ENCODE measurements around the gene MAST2. TPM values are rescaled to one million over a fixed set of nuclear protein-coding genes. Genes with fewer than 3 reads are reported as not detected.

The MAST2 gene
- total and polyA plus RNA-seq, 2 experiments from 2014 or later = 44.8 to 79.2 TPM

- Histone ChIP-seq H3K27me3 (no peaks in the 10 kb centered on the region), H3K27ac (no peak overlapping the region), H3K9me3 (ENCODE audit: low read depth) (no peaks in the 10 kb centered on the region), H3K4me1 (ENCODE audit: low read depth) (no peaks in the 10 kb centered on the region), H3K36me3 (no peaks in the 10 kb centered on the region), H3K4me3 (no peak overlapping the region)
- no peak for TF ChIP-seq CTCF (IDR thresholded peaks at IDR 0.05; ENCODE audit: low read depth, low read length)
- DNase-seq (ENCODE audit: low read depth in 1 of 2, low spot score in 1 of 2) = no peak
Measured at GRCh38 chr1:45982359-45982758, 178.9 kb downstream of the MAST2 start.

- Histone ChIP-seq H3K9me3 (ENCODE audit: low read depth) (no peaks in the 10 kb centered on the region), H3K4me1 (ENCODE audit: low read depth) (no peaks in the 10 kb centered on the region), H3K27ac (no peak overlapping the region), H3K27me3 (no peaks in the 10 kb centered on the region), H3K36me3 (no peaks in the 10 kb centered on the region), H3K4me3 (no peak overlapping the region)
- DNase-seq (ENCODE audit: low read depth in 1 of 2, low spot score in 1 of 2) = no peak
- no peak for TF ChIP-seq CTCF (IDR thresholded peaks at IDR 0.05; ENCODE audit: low read depth, low read length)
Measured at GRCh38 chr1:45983967-45984366, 180.6 kb downstream of the MAST2 start.

GRCh38 chr1:45987204-45987603, 183.8 kb downstream of the MAST2 start:
- Histone ChIP-seq H3K4me3 (no peak overlapping the region), H3K36me3 (no peaks in the 10 kb centered on the region), H3K4me1 (ENCODE audit: low read depth) (no peaks in the 10 kb centered on the region), H3K27me3 (no peaks in the 10 kb centered on the region), H3K27ac (no peak overlapping the region), H3K9me3 (ENCODE audit: low read depth) (no peaks in the 10 kb centered on the region)
- no peak for TF ChIP-seq CTCF (IDR thresholded peaks at IDR 0.05; ENCODE audit: low read depth, low read length)
- DNase-seq (ENCODE audit: low read depth in 1 of 2, low spot score in 1 of 2) = no peak

GRCh38 chr1:45989249-45989648, 185.8 kb downstream of the MAST2 start:
- Histone ChIP-seq H3K36me3 (no peaks in the 10 kb centered on the region), H3K27me3 (no peaks in the 10 kb centered on the region), H3K9me3 (ENCODE audit: low read depth) (no peaks in the 10 kb centered on the region), H3K4me3 (no peak overlapping the region), H3K4me1 (ENCODE audit: low read depth) (no peaks in the 10 kb centered on the region), H3K27ac (no peak overlapping the region)
- DNase-seq (ENCODE audit: low read depth in 1 of 2, low spot score in 1 of 2) = no peak
- TF ChIP-seq CTCF (IDR thresholded peaks at IDR 0.05; ENCODE audit: low read depth, low read length) = no peak

GRCh38 chr1:45994423-45994822, 191.0 kb downstream of the MAST2 start:
- Histone ChIP-seq H3K4me3 (no peak overlapping the region), H3K27ac (no peak overlapping the region), H3K36me3 (peaks cover 3% of the 10 kb centered on the region), H3K9me3 (ENCODE audit: low read depth) (no peaks in the 10 kb centered on the region), H3K27me3 (no peaks in the 10 kb centered on the region), H3K4me1 (ENCODE audit: low read depth) (peaks cover 15% of the 10 kb centered on the region)
- TF ChIP-seq CTCF (IDR thresholded peaks at IDR 0.05; ENCODE audit: low read depth, low read length) = no peak
- DNase-seq (ENCODE audit: low read depth in 1 of 2, low spot score in 1 of 2) = no peak

GRCh38 chr1:45995298-45995697, 191.9 kb downstream of the MAST2 start:
- no peak overlapping the region for H3K27ac ChIP-seq

More at GRCh38 chr1:45995298-45995697, 191.9 kb downstream of the MAST2 start:
- TF ChIP-seq CTCF (IDR thresholded peaks at IDR 0.05; ENCODE audit: low read depth, low read length) = no peak
- Histone ChIP-seq H3K4me1 (ENCODE audit: low read depth) (peaks cover 15% of the 10 kb centered on the region), H3K9me3 (ENCODE audit: low read depth) (no peaks in the 10 kb centered on the region), H3K36me3 (peaks cover 3% of the 10 kb centered on the region), H3K27me3 (no peaks in the 10 kb centered on the region), H3K4me3 (no peak overlapping the region)
- DNase-seq (ENCODE audit: low read depth in 1 of 2, low spot score in 1 of 2) = no peak

All from cardiac muscle cell (in vitro differentiated cells and primary cell).